HG02678 (cell line): ENCODE measurements around the gene PKIB.
"Not testable (repeated sequence)": the region's sequence is repeated elsewhere in the genome, so short reads cannot be mapped to it uniquely, and the experiment has no call there.

Source experiments
- ATAC-seq: cut with Tn5 transposase; IDR thresholded peaks from one replicate; pipeline ENCODE4 v1.9.1; 2021; ENCODE audit warnings: mild to moderate bottlenecking, moderate library complexity; ENCODE audit not compliant: unreplicated experiment

Gene PKIB

DNA sequence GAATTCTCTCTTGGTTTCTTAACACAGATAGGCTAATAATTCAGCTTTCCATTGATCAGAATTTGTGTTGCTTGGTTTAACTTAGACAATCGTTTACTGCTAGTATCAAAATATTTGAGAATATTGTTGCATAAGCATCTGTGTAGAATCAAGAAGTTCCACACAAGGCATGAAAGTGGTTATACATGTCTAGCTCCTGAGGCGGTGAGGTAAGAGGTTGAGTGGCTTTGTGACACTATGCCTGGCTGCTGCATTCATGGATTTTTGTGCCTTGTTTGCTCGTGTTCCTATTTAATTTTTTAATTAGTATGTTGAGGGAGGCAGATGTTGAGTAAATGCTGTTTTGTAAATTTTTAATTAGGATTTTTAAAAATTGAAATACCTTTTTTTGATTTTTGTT is 10.2 kb downstream of the PKIB start:
- no peak for ATAC-seq

GRCh38 chr6:122620902-122621301 is 10.7 kb downstream of the PKIB start:
- ATAC-seq: no peak

- ATAC-seq: no peak
Observed at GRCh38 chr6:122621638-122622037, 11.4 kb downstream of the PKIB start.

GRCh38 chr6:122622479-122622878 is 12.3 kb downstream of the PKIB start:
- no peak for ATAC-seq

DNA sequence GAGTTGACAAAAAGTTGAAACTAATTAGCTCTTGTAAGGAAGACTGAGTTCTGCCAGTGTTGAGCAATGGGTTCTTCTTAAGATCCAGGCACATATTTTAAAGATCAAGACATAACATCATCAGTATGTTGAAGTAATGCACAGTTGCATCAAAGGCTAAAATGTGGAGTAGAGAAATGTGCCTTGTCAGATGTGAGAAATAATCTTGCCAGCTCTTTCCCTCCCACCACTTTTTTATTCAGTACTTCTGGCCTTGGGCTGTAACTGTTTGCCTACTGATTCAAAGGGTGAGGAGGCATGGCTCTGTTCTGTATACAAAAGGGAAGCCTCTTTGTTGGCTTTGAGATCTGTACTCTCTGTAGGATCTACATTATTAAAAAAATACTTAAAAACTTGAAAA is 13.1 kb downstream of the PKIB start:
- no peak for ATAC-seq

GRCh38 chr6:122624853-122625252 is 14.6 kb downstream of the PKIB start:
- no peak for ATAC-seq

- no peak for ATAC-seq
Observed at GRCh38 chr6:122628714-122629113, 18.5 kb downstream of the PKIB start.

DNA sequence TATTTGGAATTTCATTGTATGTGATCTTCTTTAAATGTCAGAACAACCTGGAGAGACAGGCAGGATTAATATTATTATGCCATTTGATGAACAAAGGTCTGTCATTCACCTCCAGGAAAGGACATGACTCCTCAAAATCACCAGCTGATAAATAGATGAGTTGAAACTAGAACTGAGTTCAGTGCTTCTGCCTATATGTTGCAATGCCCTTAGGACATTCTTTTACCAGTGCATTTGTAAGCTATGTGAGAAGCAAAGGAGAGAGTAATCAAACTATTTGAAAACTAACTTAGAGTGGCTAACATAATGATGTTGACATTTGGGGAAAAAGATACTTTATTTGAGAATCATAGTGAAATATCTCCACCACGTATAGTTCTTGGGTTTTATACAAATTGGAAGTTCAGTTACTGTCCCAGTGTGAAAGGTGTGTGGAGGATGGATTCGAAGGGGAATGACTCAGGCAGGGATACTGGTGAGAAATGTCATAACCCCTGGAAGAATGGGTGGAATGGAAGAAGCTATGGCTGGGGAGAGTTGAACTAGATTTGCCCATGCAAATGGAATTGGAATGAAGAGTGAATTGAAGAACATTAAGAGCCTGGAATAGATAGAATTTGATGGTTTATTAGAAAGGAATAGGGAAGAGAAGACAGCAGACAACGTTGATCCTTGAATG is 21.5 kb downstream of the PKIB start:
- ATAC-seq: no peak

GRCh38 chr6:122640366-122640765 is 30.2 kb downstream of the PKIB start:
- ATAC-seq: no peak

DNA sequence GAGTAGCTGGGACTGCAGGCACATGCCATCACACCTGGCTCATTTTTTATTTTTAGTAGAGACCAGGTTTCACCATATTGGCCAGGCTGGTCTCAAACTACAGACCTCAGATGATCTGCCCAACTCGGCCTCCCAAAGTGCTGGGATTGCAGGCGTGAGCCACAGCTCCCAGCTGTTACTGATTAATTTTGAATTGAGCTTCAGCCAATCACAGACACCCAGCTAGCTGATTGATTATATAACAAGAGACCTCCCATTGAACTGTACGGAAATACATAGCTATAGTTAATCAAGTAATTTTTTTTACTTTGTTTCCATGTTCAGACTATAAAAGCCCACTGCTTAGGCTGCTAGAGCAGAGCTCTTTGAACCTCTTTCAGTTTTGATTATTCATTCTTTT is 31.6 kb downstream of the PKIB start:
- ATAC-seq: no peak

GRCh38 chr6:122642604-122643003 is 32.4 kb downstream of the PKIB start:
- not testable (repeated sequence) for ATAC-seq

DNA sequence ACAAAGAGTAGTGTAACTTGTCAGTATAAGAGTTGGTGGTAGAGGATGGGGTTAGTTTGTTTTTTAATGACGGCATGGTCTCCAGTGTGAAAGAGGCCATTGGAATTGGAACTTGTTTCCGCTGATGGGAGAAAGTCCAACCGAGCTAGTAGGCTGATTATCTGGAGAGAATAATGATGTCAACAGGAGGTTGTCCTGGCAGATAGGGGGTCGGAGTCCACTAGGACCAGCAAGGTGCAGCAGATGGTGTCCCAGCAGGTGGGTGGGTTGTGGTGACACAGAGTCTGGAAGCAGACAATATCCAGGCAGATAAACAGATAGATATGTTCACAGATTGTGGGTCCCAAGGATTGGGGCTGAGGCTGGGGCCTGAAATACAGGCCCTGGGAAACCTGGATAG is 35.1 kb downstream of the PKIB start:
- ATAC-seq: no peak

DNA sequence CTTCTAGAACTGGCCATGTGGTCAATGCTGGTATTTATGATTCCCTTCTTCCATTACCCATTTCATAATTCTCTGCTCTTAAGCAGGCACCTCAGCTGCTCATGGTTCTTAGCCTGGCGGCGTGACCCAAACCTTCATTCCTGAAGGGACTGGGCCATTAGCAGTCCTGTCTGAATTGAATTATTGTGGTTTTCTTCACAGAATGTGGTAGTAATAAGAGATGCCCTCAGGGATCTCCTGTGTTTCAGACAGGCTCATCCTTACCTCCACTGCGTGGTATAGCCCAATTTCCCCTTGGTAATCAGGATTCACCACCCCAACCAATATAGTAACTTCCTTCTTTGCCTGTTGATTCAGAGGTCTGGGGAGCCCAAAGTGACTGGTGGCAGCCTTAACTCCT is 37.6 kb downstream of the PKIB start:
- ATAC-seq: no peak

DNA sequence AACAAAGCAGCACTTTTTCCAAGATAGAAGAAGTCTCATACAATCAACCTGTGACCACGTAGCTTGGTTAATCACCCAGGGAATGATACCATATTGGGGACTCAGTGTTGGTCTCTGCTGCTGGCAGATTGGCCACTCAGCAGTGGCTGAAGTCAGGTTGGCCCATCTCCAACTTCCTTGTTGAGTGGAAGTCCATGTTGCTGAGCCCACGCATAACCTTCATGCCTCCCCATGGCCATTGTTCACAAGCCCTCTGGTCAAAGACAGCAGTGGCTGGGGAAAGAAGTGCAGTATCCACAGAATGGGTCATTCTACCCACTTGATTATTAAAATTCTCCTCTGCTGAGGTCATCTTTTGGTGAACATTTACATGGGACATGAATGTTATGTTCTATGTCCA is 38.5 kb downstream of the PKIB start:
- no peak for ATAC-seq

DNA sequence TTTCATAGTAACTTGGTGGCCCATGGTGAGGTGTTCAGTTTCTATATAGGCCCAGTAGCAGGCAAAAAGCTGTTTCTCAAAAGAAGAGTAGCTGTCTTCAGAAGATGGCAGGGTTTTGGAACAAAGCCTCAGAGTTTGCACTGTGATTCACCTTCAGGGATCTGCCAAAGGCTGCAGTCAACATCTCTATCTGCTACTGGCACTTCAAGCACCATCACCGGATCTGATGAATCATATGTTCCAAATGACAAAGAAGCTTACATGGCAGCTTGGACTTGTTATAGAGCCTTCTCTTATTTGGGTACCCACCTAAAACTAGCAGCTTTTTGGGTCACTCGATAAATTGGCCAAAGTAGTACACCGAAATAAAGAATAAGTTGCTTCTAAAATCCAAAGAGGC is 39.5 kb downstream of the PKIB start:
- ATAC-seq: no peak

GRCh38 chr6:122650403-122650802 is 40.2 kb downstream of the PKIB start:
- no peak for ATAC-seq

GRCh38 chr6:122651031-122651430 is 40.8 kb downstream of the PKIB start:
- no peak for ATAC-seq

- no peak for ATAC-seq
Observed at GRCh38 chr6:122651604-122652003, 41.4 kb downstream of the PKIB start.

GRCh38 chr6:122652431-122652830 is 42.2 kb downstream of the PKIB start:
- ATAC-seq: no peak

DNA sequence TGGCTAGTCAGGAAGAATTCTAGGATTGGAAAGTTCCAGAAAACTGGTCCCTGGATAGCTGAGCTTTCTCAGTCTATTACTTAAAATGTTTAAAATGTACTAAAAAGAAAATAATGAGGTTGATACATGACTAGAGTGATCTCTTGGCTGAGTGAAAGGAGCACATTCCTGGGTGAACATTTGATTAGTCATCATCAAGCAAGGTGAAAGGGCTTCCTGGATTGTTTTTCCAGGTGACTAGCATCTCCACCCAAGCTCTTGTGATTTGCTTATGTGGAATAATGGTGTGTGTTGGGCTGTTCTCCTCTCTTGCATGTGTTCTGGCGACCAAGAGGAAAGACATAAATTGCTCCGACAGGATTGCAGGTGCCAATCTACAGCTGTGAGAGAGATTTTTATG is 42.9 kb downstream of the PKIB start:
- no peak for ATAC-seq

DNA sequence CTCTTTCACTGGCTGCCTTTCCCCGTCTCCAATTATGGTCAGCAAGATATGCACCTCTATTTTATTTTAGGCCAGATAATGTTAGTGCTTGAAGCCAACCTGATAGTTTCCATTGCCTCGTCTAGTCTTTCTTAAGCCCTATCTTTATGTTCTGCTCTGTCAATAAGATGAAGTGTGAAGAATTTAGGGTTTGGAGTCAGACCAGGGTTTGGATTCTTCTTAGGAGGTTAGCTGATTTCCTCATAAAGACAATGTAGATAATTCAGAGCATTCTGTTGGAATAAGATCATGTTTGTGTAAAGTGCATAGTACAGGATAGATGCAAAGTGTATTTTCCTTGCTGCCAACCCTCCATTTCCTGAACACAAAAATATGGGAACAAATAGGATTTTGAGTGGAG is 43.8 kb downstream of the PKIB start:
- ATAC-seq: no peak

DNA sequence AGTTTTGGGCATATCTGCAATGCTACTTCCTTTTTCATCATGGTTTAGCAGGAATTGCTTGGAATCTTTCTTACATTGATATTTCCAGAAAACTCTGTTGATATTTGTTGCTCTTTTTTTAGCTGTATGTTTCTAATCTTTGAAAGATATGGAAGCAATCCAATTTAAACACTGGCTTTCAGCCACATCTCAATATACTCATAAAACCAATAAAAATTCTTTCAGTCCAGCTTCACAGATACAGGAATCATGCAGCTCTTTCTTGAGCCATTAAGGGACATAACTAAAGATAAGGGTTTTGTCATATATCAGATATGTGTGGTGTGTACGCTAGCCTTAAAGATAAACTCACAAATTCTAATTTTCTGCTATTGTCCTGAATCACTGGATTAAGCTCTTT is 47.4 kb downstream of the PKIB start:
- no peak for ATAC-seq

DNA sequence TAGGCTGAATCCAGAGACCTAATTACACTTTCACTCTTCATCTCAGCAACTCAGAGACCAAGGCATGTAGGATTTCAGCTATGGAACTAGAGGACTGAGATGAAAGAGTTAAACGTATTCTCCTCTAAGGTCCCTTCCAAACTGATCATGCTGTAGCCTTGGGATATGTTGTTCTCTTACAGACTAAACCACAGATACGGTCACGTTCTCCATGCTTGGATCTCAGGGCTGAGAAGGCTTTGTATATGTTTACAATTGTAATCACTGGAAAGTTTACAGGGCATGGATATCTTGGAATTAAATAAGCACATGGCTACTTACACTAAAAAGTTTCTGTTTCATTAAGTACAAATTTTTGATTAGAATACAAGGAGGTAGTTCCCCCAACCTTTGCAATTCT is 50.1 kb downstream of the PKIB start:
- ATAC-seq: no peak
